NOMO-1 treated with dmso at 0.1 percent for 144 hours (cell line): ENCODE data around the gene CD200R1.

Source experiments
- DNase-seq: peaks from one replicate; lab custom pipeline; 2025; ENCODE audit not compliant: unreplicated experiment; lab: John Stamatoyannopoulos, UW

CD200R1 gene

DNA sequence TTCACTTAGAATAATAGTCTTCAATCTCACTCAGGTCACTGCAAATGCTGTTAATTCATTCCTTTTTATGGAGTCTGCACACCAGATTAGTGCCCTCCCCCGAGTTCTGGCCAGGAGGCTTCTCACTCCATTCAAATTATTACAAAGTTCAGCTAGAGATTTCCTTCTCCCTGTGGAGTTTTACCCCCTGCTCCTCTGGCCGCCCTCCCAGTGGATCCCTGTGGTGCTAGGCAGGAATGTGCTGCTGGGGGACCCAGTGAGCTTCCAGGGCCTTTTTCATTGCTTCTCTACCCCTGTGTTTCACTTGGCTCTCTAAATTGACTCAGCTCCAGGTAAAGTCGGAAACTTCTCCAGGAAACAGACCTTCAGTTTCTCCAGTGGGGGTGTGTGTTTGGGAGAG is 85.5 kb downstream of the CD200R1 start:
- no peak for DNase-seq

DNA sequence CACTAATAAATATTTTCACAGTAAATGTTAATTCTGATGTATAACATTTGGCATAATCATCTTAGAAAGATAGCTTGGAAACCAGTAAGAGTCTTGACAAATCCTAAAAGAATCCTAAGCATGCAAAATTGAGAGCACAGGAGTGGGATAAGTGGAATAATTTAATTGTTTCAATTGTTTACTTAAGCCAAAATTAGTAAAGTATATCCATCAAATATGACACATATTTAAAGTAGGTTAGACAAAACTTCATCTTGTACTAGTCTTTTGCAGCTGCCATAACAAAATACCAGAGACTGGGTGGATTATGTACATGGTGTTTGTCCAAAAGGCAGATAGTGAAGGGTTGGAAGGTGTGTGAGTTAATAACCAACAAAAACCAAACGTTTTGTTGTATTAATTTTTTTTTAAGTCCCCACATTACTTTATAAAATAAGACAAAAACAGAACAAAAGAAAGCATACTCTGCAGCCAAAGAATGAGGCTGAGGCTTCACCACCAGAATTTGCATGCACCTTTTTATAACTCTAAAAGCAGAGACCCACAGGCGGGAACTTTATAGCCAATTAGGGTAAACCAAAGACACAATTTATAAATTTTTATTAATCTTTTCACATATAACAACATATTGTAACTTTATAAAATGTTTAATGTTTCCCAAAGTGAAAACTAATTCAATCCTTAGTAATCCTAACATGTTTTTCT is 86.4 kb downstream of the CD200R1 start:
- no peak for DNase-seq

DNA sequence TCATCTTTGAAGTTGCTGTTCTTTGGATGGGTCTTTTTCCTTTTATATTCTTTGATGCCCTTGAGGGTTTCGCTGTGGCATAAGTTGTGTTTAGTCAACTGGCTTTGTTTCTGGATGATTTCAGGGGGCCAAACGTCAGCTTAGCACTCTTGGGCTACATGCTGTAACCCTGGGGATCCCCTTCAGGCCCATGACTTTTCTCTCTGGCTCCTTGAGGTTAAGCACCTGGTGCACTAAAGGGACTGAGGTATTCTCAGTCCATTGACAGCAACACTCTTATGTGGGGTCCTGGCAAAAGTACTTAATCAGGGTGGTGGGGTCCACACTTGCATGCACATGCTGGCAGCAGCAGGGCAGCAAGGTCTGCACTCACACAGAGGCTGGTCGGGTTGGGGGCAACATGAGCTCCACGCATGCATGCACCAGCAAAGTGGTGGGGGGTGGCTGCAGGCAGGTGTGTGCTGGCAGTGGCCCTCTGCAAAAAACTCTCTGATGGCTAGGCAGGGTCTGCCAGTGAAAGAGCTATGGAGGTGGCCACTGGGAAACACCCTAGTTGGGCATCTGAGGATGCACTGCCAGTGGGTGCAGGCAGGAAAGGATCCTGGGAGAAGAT is 90.1 kb downstream of the CD200R1 start:
- DNase-seq = no peak

DNA sequence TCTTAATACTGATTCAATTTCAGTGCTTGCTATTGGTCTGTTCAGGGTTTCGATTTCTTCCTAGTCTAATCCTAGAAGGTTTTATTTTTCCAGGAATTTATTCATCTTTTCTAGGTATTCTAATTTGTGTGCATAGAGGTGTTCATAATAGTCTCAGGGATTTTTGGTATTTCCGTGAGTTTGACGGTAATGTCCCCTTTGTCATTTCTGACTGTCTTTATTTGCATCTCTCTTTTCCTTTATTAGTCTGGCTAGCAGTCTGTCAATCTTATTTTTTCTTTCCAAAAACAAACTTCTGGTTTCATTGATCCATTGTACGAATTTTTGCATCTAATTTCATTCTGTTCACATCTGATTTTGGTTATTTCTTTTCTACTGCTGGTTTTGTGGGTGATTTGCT is 93.0 kb downstream of the CD200R1 start:
- no peak for DNase-seq

DNA sequence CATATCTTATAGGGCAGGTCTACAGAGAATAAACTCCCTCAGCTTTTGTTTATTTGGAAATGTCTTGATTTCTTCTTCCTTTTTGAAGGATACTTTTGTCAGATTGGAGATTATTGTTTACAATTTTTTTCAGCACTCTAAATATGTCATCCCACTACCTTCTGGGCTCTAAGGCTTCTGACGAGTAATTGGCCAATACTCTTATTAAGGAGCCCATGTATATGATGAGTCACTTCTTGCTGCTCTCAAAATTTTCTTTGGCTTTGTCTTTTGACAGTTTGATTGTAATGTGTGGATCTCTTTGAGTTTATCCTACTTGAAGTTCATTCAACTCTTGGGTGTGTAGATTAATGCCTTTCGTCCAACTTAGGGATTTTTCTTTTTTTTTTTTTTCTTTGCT is 99.3 kb downstream of the CD200R1 start:
- peak; percentile 22 for DNase-seq

DNA sequence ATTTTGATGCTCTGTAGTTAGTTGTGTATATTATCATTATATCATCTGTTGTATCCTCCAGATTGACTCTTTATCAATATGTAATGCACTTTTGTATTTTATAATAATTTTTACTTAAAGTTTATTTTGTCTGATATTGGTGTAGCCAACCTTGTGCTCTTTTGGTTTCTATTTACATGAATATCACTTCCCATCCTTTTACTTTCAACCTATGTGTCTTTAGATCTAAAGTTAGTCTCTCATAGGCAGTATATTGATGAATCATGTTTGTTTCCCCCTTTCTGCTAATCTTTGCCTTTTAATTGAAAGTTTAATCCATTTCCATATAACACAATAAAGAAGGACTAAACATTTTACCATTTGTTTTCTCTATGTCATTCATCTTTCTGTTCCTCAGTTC is 100.2 kb downstream of the CD200R1 start:
- DNase-seq = no peak

DNA sequence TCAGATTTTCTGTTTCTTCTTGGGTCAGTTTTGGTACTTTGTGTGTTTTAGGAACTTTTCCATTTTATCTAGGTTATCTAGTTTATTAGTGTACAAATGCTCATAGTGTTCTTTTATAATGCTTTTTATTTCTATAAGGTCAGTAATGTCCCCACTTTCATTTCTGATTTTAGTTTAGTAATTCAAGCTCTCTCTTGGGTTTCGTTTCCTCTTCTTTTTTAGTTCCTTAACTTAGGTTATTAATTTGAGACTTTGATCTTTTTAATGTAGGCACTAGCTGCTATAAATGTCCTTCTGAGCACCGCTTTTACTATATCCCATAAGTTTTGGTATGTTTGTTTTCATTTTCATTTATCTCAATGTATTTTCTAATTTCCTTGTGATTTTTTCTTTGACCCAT is 101.3 kb downstream of the CD200R1 start:
- DNase-seq = no peak

DNA sequence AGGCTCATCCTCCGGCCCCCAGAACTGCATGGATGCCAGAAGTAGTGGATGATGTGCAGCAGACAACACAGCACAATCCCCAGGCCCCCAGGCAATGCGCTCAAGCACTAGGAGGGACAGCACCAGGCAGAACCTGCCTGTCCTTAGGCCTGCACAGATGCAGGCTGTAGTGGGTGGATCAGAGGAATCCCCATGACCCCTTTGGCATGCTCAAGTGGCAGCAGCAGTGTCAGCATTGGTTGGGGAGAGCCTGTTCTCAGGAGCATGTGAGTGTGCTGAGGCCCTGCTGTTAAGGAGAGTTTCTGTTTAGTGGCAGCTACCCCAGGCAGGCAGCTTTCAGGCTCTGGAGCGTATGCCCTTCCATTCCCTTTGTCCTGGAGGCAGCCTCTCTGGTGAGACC is 103.2 kb downstream of the CD200R1 start:
- DNase-seq = no peak
